ENCODE measurements around the gene PTGER2.
A peak's percentile ranks its signal among the peaks of the same experiment; 100 is the strongest.

The PTGER2 gene, protein sequence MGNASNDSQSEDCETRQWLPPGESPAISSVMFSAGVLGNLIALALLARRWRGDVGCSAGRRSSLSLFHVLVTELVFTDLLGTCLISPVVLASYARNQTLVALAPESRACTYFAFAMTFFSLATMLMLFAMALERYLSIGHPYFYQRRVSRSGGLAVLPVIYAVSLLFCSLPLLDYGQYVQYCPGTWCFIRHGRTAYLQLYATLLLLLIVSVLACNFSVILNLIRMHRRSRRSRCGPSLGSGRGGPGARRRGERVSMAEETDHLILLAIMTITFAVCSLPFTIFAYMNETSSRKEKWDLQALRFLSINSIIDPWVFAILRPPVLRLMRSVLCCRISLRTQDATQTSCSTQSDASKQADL

GRCh38 chr14:52313903-52314594 lies at the start of gene PTGER2:
Gene PTGER2, plus strand, starts transcription at chr14:52314312. Its CDS starts 237 bp downstream, at chr14:52314549.
- peak; percentile 31 for DNase-seq (ENCODE audit: low spot score)

DNA sequence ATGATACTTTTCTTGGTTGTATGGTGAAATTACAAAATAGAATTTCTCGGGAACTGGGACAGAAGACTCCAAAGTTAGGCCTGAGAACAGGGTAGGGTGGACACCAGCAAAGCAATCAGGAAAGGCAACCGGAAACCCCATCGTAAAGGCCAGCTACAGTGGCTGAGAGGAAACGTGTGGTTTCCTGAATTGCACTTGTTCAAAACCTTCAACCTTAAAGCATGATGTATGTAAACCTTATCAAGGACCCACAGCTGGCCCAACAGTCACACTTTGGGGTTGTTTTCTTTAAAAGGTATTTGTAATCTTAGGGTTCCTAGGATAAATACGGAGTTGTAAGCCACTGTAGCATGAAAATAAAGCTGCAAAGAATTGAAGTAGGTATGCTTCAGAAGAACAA lies 48.9 kb upstream of the PTGER2 start:
- DNase-seq (ENCODE audit: low spot score) = no peak

DNA sequence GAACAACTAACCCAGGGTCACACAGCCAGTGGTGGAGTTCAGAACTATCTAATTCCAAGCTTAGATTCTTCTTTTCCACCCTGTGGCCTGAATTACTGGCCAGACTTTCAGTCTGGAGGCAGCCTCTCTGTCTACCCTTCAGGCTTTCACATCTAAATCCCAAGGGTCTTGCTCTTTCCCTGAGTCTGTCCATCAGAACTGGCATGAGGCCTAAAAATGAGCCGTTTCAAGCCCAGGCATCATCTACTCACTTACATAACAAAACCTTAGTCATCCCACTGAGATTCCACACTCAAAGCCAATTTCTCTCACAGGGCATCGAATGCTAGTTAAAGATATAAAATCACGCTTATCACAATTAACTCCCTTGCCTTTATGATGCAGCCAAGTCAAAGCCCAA lies 47.9 kb upstream of the PTGER2 start:
- no peak for DNase-seq (ENCODE audit: low spot score)

- no peak for DNase-seq (ENCODE audit: low spot score)
These were observed 47.3 kb upstream of the PTGER2 start for GRCh38 chr14:52266782-52267181.

- no peak for DNase-seq (ENCODE audit: low spot score)
These were observed 46.4 kb upstream of the PTGER2 start, which contains the start of gene PTGDR for GRCh38 chr14:52267501-52268278. Gene PTGDR, plus strand, starts transcription at chr14:52267698. Its CDS starts 117 bp downstream, at chr14:52267815.

DNA sequence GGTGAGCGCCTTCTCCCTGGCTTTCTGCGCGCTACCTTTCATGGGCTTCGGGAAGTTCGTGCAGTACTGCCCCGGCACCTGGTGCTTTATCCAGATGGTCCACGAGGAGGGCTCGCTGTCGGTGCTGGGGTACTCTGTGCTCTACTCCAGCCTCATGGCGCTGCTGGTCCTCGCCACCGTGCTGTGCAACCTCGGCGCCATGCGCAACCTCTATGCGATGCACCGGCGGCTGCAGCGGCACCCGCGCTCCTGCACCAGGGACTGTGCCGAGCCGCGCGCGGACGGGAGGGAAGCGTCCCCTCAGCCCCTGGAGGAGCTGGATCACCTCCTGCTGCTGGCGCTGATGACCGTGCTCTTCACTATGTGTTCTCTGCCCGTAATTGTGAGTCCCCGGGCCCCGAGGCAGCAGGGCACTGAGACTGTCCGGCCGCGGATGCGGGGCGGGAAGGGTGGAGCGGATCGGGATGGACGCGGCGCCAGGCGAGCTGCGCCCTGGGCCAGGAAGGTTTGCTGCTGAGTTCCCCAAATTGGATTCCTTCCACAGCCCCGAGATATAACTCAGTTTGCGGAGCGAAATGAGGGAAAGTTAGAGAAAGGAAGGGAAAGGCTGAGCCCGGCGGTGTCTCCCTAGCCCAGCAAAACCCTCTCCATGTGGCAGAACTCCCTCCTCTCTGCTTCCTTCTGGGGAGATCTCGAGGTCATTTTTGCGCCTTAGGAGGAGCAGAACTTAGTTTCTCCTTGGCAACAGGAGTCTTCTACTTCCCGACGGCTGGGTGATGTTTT lies 45.6 kb upstream of the PTGER2 start:
- DNase-seq (ENCODE audit: low spot score) = no peak

DNA sequence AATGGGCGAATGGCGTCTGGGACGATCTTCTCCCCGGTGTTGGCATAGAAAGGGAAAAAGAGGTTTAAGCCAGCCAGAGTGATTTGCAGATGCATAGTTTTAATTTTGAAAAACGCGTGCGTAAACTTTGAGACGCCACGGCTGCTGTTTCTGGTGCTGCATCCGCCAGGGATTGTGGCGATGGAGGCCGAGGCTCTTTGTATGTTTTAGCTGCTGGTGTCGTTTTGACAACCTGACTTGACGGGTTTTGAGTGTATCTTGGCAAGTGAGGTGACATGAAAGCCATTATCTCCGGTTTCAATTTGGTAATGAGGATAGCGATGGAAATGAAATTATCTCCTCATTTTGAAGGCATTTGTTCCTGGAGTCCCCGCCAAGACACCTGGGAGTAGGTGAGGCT lies 45.0 kb upstream of the PTGER2 start:
- DNase-seq (ENCODE audit: low spot score) = no peak

DNA sequence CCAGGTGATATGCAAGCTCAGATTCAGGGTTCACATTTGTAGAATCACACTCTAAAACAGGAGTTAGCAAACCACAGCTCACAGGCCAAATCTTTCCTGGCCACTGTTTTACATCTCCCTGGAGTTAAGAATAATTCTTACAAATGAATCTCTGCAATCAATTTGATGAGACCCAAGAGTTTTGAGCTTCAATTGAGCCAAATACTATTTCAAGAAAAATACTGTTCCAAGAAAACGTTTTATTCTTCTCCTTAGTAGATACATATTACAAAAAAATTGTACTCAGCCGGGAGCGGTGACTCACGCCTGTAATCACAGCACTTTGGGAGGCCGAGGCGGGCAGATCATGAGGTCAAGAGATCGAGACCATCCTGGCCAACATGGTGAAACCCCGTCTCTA lies 44.1 kb upstream of the PTGER2 start:
- DNase-seq (ENCODE audit: low spot score) = no peak

DNA sequence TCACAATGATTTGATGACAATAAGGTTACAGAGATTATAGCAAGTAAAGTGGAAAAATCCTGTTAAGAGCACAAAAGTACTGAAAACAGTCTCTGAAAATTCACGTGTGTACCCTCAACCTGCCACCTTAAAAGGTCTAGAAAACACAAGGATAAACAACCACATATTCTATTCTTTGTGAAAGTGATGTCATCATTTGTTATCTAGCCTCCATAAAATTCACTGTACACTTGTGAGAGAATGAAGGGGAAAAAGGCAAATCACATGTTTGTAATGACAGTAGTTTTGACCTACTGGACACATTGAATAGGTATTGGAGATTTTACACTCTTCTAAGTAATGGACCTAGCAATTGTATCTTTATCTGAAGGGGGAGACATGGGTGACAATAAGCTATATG lies 42.6 kb upstream of the PTGER2 start:
- no peak for DNase-seq (ENCODE audit: low spot score)

GRCh38 chr14:52272375-52272774 lies 41.7 kb upstream of the PTGER2 start:
- no peak for DNase-seq (ENCODE audit: low spot score)

- DNase-seq (ENCODE audit: low spot score) = no peak
These were observed 38.7 kb upstream of the PTGER2 start for GRCh38 chr14:52275372-52275771.

- no peak for DNase-seq (ENCODE audit: low spot score)
These were observed 36.6 kb upstream of the PTGER2 start for GRCh38 chr14:52277552-52277951.

- DNase-seq (ENCODE audit: low spot score) = no peak
These were observed 34.7 kb upstream of the PTGER2 start for GRCh38 chr14:52279408-52279807.

GRCh38 chr14:52283099-52283498 lies 31.0 kb upstream of the PTGER2 start:
- no peak for DNase-seq (ENCODE audit: low spot score)

DNA sequence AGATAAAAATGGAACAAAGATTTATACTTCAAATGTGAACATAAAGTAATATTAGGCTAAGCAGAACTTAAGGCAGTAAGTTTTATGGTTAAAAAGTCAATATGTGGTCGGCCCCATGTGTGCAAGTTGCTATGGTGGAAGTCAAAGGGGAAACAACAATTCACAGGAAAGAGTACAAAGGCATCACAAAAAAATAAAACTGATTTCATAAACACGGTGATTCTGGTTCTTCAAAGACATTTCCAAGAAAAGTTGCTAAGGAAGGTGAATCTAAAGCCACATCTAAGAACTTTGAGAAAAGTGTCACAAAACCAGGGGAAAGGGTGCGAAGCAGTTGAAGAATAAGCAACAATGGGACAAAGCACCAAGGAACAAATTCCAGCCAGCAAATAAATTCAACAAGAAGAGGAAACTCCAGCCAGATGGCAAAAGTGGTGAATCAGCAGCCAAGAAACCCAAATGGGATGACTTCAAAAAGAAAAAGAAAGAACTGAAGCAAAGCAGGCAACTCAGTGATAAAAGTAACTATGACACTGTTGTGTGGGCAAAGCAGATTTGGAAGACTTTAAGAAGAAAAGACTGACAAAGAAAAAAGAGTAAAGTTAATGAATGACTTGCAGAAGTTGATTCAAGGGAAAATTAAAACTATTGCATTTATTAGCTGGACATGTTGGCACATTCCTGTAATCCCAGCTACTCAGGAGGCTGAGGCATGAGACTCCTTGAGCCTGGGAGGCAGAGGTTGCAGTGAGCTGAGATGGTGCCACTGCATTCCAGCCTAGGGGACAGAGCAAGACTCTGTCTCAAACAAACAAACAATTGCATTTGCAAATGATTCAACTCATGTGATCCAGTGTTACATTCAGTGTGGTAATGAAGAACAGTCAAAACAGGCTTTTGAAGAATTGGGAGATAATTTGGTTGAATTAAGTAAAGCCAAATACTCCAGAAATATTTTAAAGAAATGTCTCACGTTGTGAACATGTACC lies 27.2 kb upstream of the PTGER2 start:
- peak; percentile 27 for DNase-seq (ENCODE audit: low spot score)

GRCh38 chr14:52296378-52296777 lies 17.7 kb upstream of the PTGER2 start:
- no peak for DNase-seq (ENCODE audit: low spot score)

DNA sequence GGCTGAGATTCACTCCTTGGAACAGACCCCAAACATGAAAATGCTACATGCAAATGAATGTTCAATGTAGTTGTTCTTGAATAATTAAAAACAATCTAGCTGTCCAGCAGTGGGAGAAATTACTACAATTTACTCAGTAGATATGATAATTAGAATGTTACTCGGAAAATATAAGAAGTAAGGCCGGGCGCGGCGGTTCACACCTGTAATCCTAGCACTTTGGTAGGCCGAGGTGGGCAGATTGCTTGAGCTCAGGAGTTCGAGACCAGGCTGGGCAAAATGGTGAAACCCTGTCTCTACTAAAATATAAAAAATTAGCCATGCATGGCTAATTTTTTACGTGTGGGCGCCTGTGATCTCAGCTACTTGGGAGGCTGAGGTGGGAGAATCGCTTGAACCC lies 15.3 kb upstream of the PTGER2 start:
- no peak for DNase-seq (ENCODE audit: low spot score)

GRCh38 chr14:52299692-52300278 lies 14.3 kb upstream of the PTGER2 start:
- DNase-seq (ENCODE audit: low spot score) = peak; percentile 23

GRCh38 chr14:52303236-52303635 lies 10.9 kb upstream of the PTGER2 start:
- no peak for DNase-seq (ENCODE audit: low spot score)

GRCh38 chr14:52304248-52304904 lies 9.7 kb upstream of the PTGER2 start:
- DNase-seq (ENCODE audit: low spot score) = no peak
